KMS-11 (cell line): ENCODE data around the gene B3GLCT.

Source experiments
- H2AFZ ChIP-seq: fragments of 200-600 bp; sonication (generic); 2 replicates; pipeline ENCODE4 v1.6.1; 2016; ENCODE audit warnings: antibody characterized with exemption, mixed run types, low read depth
- H3K27ac ChIP-seq: fragments of 200-600 bp; sonication (generic); 2 replicates; pipeline ENCODE4 v1.6.1; 2016; ENCODE audit warnings: mild to moderate bottlenecking, mixed run types
- H3K27me3 ChIP-seq: fragments of 200-600 bp; sonication (generic); 2 replicates; pipeline ENCODE4 v1.6.1; 2017; ENCODE audit warnings: mild to moderate bottlenecking, low read depth, mixed run types, moderate library complexity; ENCODE audit not compliant: insufficient read depth
- H3K36me3 ChIP-seq: fragments of 200-600 bp; sonication (generic); 2 replicates; pipeline ENCODE4 v1.6.1; 2017; ENCODE audit warnings: mild to moderate bottlenecking, mixed run types; ENCODE audit not compliant: insufficient read depth
- H3K4me1 ChIP-seq: fragments of 200-600 bp; sonication (generic); 2 replicates; pipeline ENCODE4 v1.6.1; 2016; ENCODE audit warnings: mild to moderate bottlenecking, low read depth, mixed run types; ENCODE audit not compliant: poor library complexity, severe bottlenecking
- H3K4me2 ChIP-seq: fragments of 200-600 bp; sonication (generic); 2 replicates; pipeline ENCODE4 v1.7.0; 2016; ENCODE audit warnings: mild to moderate bottlenecking, mixed run types
- H3K4me3 ChIP-seq: fragments of 200-600 bp; sonication (generic); IDR thresholded peaks from 2 replicates; pipeline ENCODE4 v1.6.1; 2017; ENCODE audit warnings: low read depth, low read length, mixed read lengths; ENCODE audit not compliant: insufficient read depth
- H3K79me2 ChIP-seq: fragments of 200-600 bp; sonication (generic); 2 replicates; pipeline ENCODE4 v1.6.1; 2016; ENCODE audit warnings: low read depth, mixed run types; ENCODE audit not compliant: insufficient read depth
- H3K9ac ChIP-seq: fragments of 200-600 bp; sonication (generic); 2 replicates; pipeline ENCODE4 v1.6.1; 2016; ENCODE audit warnings: mild to moderate bottlenecking, mixed run types
- H4K20me1 ChIP-seq: fragments of 200-600 bp; sonication (generic); 2 replicates; pipeline ENCODE4 v1.6.1; 2016; ENCODE audit warnings: mild to moderate bottlenecking, mixed run types; ENCODE audit not compliant: insufficient read depth
- TF ChIP-seq, protein P1 (sequence below): fragments of 200-600 bp; sonication (generic); conservative IDR thresholded peaks from 2 replicates; pipeline ENCODE4 v1.6.1; 2017; ENCODE audit warnings: low read depth, mild to moderate bottlenecking, antibody characterized with exemption, low read length, moderate library complexity, mixed read lengths

The B3GLCT gene

DNA sequence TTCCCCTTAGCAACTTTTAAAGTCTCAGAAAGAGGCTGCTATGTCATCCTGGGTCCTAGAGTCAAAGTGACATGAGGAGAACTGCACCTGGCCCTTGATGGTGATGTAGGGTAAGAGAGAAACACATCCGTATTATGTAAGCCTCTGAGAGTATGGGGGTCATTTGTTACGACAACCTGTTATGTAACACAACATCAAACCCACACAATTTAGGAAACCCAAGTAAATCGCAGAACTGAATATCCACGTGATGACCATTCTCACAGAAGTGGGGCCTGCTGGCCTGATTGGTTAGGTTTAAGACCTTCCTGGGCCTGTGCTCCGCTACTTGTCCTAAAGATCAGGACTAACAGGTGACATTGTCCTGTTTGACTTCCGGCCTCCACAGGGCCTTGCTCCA, 15.3 kb upstream of the B3GLCT start:
- Histone ChIP-seq H3K4me2 (no peak overlapping the region), H3K4me3 (no peak overlapping the region), H3K9ac (no peak overlapping the region), H3K4me1 (no peaks in the 10 kb centered on the region), H4K20me1 (no peaks in the 10 kb centered on the region), H3K79me2 (no peaks in the 10 kb centered on the region), H3K27ac (no peak overlapping the region), H2AFZ (no peak overlapping the region), H3K27me3 (no peaks in the 10 kb centered on the region), H3K36me3 (no peaks in the 10 kb centered on the region)
- TF ChIP-seq, protein P1, sequence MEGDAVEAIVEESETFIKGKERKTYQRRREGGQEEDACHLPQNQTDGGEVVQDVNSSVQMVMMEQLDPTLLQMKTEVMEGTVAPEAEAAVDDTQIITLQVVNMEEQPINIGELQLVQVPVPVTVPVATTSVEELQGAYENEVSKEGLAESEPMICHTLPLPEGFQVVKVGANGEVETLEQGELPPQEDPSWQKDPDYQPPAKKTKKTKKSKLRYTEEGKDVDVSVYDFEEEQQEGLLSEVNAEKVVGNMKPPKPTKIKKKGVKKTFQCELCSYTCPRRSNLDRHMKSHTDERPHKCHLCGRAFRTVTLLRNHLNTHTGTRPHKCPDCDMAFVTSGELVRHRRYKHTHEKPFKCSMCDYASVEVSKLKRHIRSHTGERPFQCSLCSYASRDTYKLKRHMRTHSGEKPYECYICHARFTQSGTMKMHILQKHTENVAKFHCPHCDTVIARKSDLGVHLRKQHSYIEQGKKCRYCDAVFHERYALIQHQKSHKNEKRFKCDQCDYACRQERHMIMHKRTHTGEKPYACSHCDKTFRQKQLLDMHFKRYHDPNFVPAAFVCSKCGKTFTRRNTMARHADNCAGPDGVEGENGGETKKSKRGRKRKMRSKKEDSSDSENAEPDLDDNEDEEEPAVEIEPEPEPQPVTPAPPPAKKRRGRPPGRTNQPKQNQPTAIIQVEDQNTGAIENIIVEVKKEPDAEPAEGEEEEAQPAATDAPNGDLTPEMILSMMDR = no peak

- Histone ChIP-seq H3K4me1 (no peaks in the 10 kb centered on the region), H3K4me3 (no peak overlapping the region), H3K4me2 (no peak overlapping the region), H3K79me2 (no peaks in the 10 kb centered on the region), H3K36me3 (no peaks in the 10 kb centered on the region), H2AFZ (no peak overlapping the region), H3K27ac (no peak overlapping the region), H4K20me1 (no peaks in the 10 kb centered on the region), H3K27me3 (no peaks in the 10 kb centered on the region), H3K9ac (no peak overlapping the region)
- TF ChIP-seq, protein P1 = no peak
Observed at GRCh38 chr13:31184981-31185645, 14.7 kb upstream of the B3GLCT start.

GRCh38 chr13:31191748-31192147, 8.0 kb upstream of the B3GLCT start:
- TF ChIP-seq, protein P1 = no peak
- Histone ChIP-seq H3K9ac (no peak overlapping the region), H3K4me2 (no peak overlapping the region)

GRCh38 chr13:31192306-31192705, 7.5 kb upstream of the B3GLCT start:
- TF ChIP-seq, protein P1 = no peak
- no peak overlapping the region for H3K4me3 ChIP-seq
- no peak overlapping the region for H3K4me2 ChIP-seq
- H3K27ac ChIP-seq = no peak overlapping the region
- H3K9ac ChIP-seq = no peak overlapping the region
- no peaks in the 10 kb centered on the region for H3K36me3 ChIP-seq
- H3K4me1 ChIP-seq = no peaks in the 10 kb centered on the region
- H4K20me1 ChIP-seq = no peaks in the 10 kb centered on the region
- no peaks in the 10 kb centered on the region for H3K79me2 ChIP-seq
- no peaks in the 10 kb centered on the region for H3K27me3 ChIP-seq
- H2AFZ ChIP-seq = no peak overlapping the region

More at GRCh38 chr13:31191748-31192147, 8.0 kb upstream of the B3GLCT start:
- Histone ChIP-seq H3K27ac (no peak overlapping the region), H3K79me2 (no peaks in the 10 kb centered on the region), H3K4me3 (no peak overlapping the region), H3K4me1 (no peaks in the 10 kb centered on the region), H2AFZ (no peak overlapping the region), H3K27me3 (no peaks in the 10 kb centered on the region), H4K20me1 (no peaks in the 10 kb centered on the region), H3K36me3 (no peaks in the 10 kb centered on the region)
